Stimulated activated CD4-positive, alpha-beta T cell treated with anti-CD3 and anti-CD28 coated beads, Interleukin-4, amount 100 ng/mL, for 24 hours (primary cell): ENCODE data around the gene DNAH1.

Experiments
- DNase-seq: peaks from one replicate; pipeline ENCODE4 v3.0.0-alpha.2; 2020

Gene DNAH1

GRCh38 chr3:52361454-52361853 lies 45.3 kb downstream of the DNAH1 start:
- DNase-seq = no peak

GRCh38 chr3:52361898-52362297 lies 45.8 kb downstream of the DNAH1 start:
- DNase-seq = no peak

GRCh38 chr3:52364322-52365035 lies 48.4 kb downstream of the DNAH1 start:
- no peak for DNase-seq

- DNase-seq = no peak
These were observed 50.4 kb downstream of the DNAH1 start for GRCh38 chr3:52366527-52366926.

- DNase-seq = no peak
These were observed 52.1 kb downstream of the DNAH1 start for GRCh38 chr3:52367891-52368880.

GRCh38 chr3:52370531-52370930 lies 54.4 kb downstream of the DNAH1 start:
- DNase-seq = no peak

GRCh38 chr3:52372822-52373504 lies 56.8 kb downstream of the DNAH1 start:
- DNase-seq = peak; percentile 12

GRCh38 chr3:52373676-52374075 lies 57.6 kb downstream of the DNAH1 start:
- DNase-seq = no peak

- DNase-seq = no peak
These were observed 58.1 kb downstream of the DNAH1 start for GRCh38 chr3:52374173-52374572.

- DNase-seq = no peak
These were observed 63.5 kb downstream of the DNAH1 start for GRCh38 chr3:52379610-52380009.

- DNase-seq = no peak
These were observed 63.9 kb downstream of the DNAH1 start for GRCh38 chr3:52380023-52380422.

GRCh38 chr3:52381623-52382022 lies 65.5 kb downstream of the DNAH1 start:
- no peak for DNase-seq

GRCh38 chr3:52383446-52383845 lies 67.3 kb downstream of the DNAH1 start:
- no peak for DNase-seq

GRCh38 chr3:52384019-52384761 lies 68.1 kb downstream of the DNAH1 start:
- no peak for DNase-seq

- no peak for DNase-seq
These were observed 69.0 kb downstream of the DNAH1 start for GRCh38 chr3:52385157-52385556.

GRCh38 chr3:52387481-52387880 lies 71.4 kb downstream of the DNAH1 start:
- DNase-seq = no peak

GRCh38 chr3:52388348-52388821 lies 72.3 kb downstream of the DNAH1 start:
- DNase-seq = no peak

GRCh38 chr3:52388933-52389332 lies 72.8 kb downstream of the DNAH1 start:
- DNase-seq = no peak

- no peak for DNase-seq
These were observed 75.0 kb downstream of the DNAH1 start for GRCh38 chr3:52391096-52391495.

GRCh38 chr3:52392216-52392930 lies 76.3 kb downstream of the DNAH1 start:
- DNase-seq = no peak

GRCh38 chr3:52393131-52393807 lies 77.2 kb downstream of the DNAH1 start:
- DNase-seq = no peak
